ENCODE measurements around the gene RAF1.

RAF1 gene

GRCh38 chr3:12541625-12542024, 122.3 kb downstream of the RAF1 start:
- peak; percentile 39 for TF ChIP-seq CTCF (conservative IDR thresholded peaks at IDR 0.05; ENCODE audit: low read length)
- no peak for DNase-seq (ENCODE audit: low read depth)
- no peak overlapping the region for H3K4me3 ChIP-seq (ENCODE audit: low read length)

DNA sequence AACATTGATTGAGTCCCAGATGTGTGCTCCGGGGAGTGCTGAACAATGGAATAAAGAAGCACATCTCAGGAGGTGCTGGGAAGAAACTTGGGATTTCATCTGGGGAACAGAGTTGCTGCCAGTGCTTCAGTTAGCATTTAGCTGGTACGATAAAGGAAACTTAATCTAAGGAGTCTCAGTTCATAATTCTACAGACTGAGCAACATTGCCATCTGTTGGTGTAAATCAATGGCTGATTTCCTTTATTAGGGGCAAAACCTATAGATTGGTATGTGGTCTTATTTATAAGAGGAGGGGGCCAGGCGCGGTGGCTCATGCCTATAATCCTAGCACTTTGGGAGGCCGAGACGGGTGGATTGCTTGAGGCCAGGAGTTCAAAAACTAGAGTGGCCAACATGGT, 127.5 kb downstream of the RAF1 start:
- H3K4me3 ChIP-seq (ENCODE audit: low read length) = no peak overlapping the region
- DNase-seq (ENCODE audit: low read depth) = no peak
- peak; percentile 39 for TF ChIP-seq CTCF (conservative IDR thresholded peaks at IDR 0.05; ENCODE audit: low read length)

Measured in AG10803 (cell line).